Measurements from ENCODE around the gene DYNC1LI2.
A peak's percentile ranks its signal among the peaks of the same experiment; 100 is the strongest.

The DYNC1LI2 gene

DNA sequence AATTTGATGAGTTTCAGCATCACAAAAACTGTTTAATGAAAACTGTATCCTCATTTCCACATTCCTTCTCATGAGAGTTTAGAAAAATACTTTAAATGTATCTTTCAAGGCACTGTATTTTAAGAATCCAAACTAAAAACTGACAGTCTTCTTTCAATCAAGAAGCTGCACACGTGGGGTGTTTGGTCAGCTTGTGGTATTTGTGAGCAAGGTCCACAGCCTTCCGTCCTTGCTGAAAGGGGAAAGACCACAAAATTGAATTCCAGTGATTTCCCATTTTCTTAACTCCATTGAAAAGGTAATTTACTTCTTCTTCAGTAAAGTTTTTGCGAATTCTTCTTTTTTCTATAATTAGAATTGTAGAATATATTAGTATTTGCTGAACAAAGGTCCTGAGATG is 3.4 kb upstream of the DYNC1LI2 start:
- H3K9me3 ChIP-seq (ENCODE audit: control insufficient read depth, low read length) = no peaks in the 10 kb centered on the region
- no peaks in the 10 kb centered on the region for H3K27me3 ChIP-seq (ENCODE audit: control insufficient read depth, insufficient read depth, low read length)
- no peak overlapping the region for H2AFZ ChIP-seq
- H3K9ac ChIP-seq = no peak overlapping the region
- H3K27ac ChIP-seq = no peak overlapping the region
- H3K4me2 ChIP-seq (ENCODE audit: low read length) = no peak overlapping the region
- peaks cover 21% of the 10 kb centered on the region for H3K79me2 ChIP-seq
- no peaks in the 10 kb centered on the region for H3K36me3 ChIP-seq (ENCODE audit: control insufficient read depth, insufficient read depth, low read length)
- no peak overlapping the region for H3K4me3 ChIP-seq (ENCODE audit: low read depth, low read length)
- H3K4me1 ChIP-seq = peaks cover 6% of the 10 kb centered on the region
- TF ChIP-seq, protein P1, sequence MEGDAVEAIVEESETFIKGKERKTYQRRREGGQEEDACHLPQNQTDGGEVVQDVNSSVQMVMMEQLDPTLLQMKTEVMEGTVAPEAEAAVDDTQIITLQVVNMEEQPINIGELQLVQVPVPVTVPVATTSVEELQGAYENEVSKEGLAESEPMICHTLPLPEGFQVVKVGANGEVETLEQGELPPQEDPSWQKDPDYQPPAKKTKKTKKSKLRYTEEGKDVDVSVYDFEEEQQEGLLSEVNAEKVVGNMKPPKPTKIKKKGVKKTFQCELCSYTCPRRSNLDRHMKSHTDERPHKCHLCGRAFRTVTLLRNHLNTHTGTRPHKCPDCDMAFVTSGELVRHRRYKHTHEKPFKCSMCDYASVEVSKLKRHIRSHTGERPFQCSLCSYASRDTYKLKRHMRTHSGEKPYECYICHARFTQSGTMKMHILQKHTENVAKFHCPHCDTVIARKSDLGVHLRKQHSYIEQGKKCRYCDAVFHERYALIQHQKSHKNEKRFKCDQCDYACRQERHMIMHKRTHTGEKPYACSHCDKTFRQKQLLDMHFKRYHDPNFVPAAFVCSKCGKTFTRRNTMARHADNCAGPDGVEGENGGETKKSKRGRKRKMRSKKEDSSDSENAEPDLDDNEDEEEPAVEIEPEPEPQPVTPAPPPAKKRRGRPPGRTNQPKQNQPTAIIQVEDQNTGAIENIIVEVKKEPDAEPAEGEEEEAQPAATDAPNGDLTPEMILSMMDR (IDR thresholded peaks at IDR 0.05) = no peak

DNA sequence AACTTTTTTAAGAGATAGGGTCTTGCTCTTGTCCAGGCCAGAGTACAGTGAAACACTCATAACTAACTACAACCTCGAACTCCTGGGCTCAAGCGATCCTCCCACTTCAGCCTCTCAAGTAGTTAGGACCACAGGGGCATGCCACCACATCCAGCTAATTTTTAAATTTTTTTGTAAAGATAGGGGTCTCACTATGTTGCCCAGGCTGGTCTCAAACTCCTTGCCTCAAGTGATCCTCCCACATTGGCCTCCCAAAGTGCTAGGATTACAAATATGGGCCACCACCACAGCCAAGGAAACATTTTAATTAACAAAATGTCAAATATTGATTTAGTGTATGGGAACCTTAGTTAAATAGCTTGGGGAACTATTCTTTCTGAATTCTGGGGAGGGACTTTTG is 2.8 kb upstream of the DYNC1LI2 start:
- Histone ChIP-seq H3K27me3 (ENCODE audit: control insufficient read depth, insufficient read depth, low read length) (no peaks in the 10 kb centered on the region), H3K4me2 (ENCODE audit: low read length) (no peak overlapping the region), H3K9me3 (ENCODE audit: control insufficient read depth, low read length) (no peaks in the 10 kb centered on the region), H3K36me3 (ENCODE audit: control insufficient read depth, insufficient read depth, low read length) (no peaks in the 10 kb centered on the region), H3K79me2 (peaks cover 26% of the 10 kb centered on the region), H3K4me3 (ENCODE audit: low read depth, low read length) (no peak overlapping the region), H3K27ac (no peak overlapping the region), H3K4me1 (peaks cover 10% of the 10 kb centered on the region), H3K9ac (no peak overlapping the region), H2AFZ (no peak overlapping the region)
- TF ChIP-seq, protein P1 (IDR thresholded peaks at IDR 0.05) = no peak

DNA sequence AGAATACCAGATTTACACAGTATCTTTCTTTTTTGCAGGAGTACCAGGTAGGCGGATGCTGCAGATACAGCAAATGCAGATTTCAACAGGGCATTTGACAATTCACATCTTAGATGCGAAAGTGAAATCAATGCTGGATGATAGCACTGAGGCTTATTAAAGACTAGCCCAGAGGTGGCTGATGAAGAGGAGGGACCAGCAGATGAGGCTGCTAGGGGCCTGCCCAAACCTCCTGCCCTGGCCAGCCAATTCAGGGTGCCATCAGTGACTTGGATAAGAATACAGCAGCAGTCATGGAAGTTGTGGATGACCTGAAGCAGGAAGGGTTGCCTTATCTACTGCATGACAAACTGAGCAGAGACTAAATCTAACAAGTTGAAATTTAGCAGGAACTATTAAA is 1.5 kb upstream of the DYNC1LI2 start:
- H3K4me3 ChIP-seq (ENCODE audit: low read depth, low read length) = no peak overlapping the region
- peaks cover 12% of the 10 kb centered on the region for H3K4me1 ChIP-seq
- no peak overlapping the region for H2AFZ ChIP-seq
- H3K79me2 ChIP-seq = peaks cover 35% of the 10 kb centered on the region
- no peaks in the 10 kb centered on the region for H3K9me3 ChIP-seq (ENCODE audit: control insufficient read depth, low read length)
- H3K36me3 ChIP-seq (ENCODE audit: control insufficient read depth, insufficient read depth, low read length) = no peaks in the 10 kb centered on the region
- H3K4me2 ChIP-seq (ENCODE audit: low read length) = no peak overlapping the region
- TF ChIP-seq, protein P1 (IDR thresholded peaks at IDR 0.05) = no peak
- no peaks in the 10 kb centered on the region for H3K27me3 ChIP-seq (ENCODE audit: control insufficient read depth, insufficient read depth, low read length)
- no peak overlapping the region for H3K9ac ChIP-seq
- H3K27ac ChIP-seq = no peak overlapping the region

DNA sequence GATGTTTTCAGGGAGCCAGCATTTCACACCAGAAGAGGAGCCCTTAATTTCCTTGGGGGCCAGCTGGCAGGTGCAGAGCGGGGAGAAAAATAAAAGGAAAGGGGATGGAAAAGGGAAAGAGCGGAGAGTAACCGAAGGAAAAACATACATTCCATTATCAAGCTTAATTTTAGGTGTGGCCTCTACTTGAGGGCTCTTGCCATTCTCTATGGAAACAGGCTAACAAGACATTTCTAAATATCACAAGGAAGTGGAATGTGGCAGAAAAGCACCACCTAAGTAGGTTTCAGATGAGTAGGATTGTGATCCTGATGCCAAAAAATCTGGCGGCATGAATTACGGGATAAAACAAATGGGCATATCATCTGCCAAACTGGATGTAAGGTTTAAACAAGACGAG is 970 bp upstream of the DYNC1LI2 start:
- Histone ChIP-seq H3K27ac (no peak overlapping the region), H3K4me2 (ENCODE audit: low read length) (peak overlapping the region; percentile 60), H3K4me1 (peaks cover 12% of the 10 kb centered on the region), H3K27me3 (ENCODE audit: control insufficient read depth, insufficient read depth, low read length) (no peaks in the 10 kb centered on the region), H3K9me3 (ENCODE audit: control insufficient read depth, low read length) (no peaks in the 10 kb centered on the region), H3K36me3 (ENCODE audit: control insufficient read depth, insufficient read depth, low read length) (no peaks in the 10 kb centered on the region), H3K79me2 (peaks cover 39% of the 10 kb centered on the region), H2AFZ (peak overlapping the region; percentile 69), H3K9ac (no peak overlapping the region), H3K4me3 (ENCODE audit: low read depth, low read length) (peak overlapping the region; percentile 27)
- TF ChIP-seq, protein P1 (IDR thresholded peaks at IDR 0.05) = no peak

DNA sequence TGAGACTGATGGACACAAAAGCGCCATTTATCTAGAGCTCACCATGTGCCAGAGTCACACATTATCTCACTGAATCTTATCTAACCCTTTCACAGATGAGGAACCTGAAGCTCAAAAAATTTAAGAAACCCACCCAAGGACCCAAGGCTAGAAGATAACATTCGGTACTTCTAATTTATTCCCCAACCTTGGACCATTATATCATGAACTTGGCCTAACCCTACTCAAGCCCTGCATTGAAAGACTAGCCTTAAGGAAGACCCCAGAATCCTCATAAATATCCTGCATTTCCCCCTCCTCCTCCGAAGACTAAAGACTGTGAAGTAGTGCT is 548 bp upstream of the DYNC1LI2 start:
- Histone ChIP-seq H3K9me3 (ENCODE audit: control insufficient read depth, low read length) (no peaks in the 10 kb centered on the region), H3K4me2 (ENCODE audit: low read length) (peak overlapping the region; percentile 60), H3K27ac (peak overlapping the region; percentile 86), H3K27me3 (ENCODE audit: control insufficient read depth, insufficient read depth, low read length) (no peaks in the 10 kb centered on the region), H3K9ac (no peak overlapping the region), H2AFZ (peak overlapping the region; percentile 69), H3K79me2 (peaks cover 39% of the 10 kb centered on the region), H3K4me1 (peaks cover 12% of the 10 kb centered on the region), H3K36me3 (ENCODE audit: control insufficient read depth, insufficient read depth, low read length) (no peaks in the 10 kb centered on the region), H3K4me3 (ENCODE audit: low read depth, low read length) (peak overlapping the region; percentile 27)
- TF ChIP-seq, protein P1 (IDR thresholded peaks at IDR 0.05) = no peak

Measured in parathyroid adenoma (tissue), 2 donors.